ENCODE data around the gene CDH24. TPM values are rescaled to one million over a fixed set of nuclear protein-coding genes. Genes with fewer than 3 reads are reported as not detected.

The CDH24 gene
- total and polyA plus RNA-seq, 9 of the 15 experiments (the other 6 are each of a cell fraction or from before 2014, with no cell fraction given): 0.04 to 16.2 (median 4.9) TPM

DNA sequence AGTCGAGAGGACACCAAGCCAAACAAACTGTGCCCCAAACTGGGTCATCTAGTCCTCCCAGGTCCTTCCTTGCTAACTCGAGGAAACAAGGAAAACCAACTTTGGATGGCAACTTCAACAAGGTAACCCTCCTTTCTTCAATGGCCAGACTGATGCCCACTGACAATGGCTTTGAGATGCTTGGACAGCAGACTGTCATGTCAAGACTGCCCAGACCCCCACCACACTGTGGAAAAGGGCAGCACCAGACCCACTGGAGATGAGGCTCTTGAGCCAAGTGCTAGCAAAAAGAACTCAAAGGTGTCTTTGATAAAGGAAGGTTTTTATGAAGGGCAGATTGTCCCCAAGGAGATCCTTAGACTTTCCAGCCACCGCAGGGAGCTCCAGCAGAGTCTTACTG is 9.0 kb upstream of the CDH24 start:
- POLR2A ChIA-PET: interaction anchor here (1.0 kb wide), 1 partner anchor 9 kb away, joined by 3 read pairs; no protein-coding TSS in a partner anchor
- no peak for FAIRE-seq

More for the DNA sequence above, 9.0 kb upstream of the CDH24 start:
- Histone ChIP-seq H3K9me3 (replicated peaks; ENCODE audit: control insufficient read depth, insufficient read depth, low read depth, low read length) (no peaks in the 10 kb centered on the region), H3K4me2 (ENCODE audit: insufficient read depth, low read length) (no peak overlapping the region), H3K36me3 (ENCODE audit: control insufficient read depth, insufficient read depth, low read length) (peaks cover 82% of the 10 kb centered on the region), H2AFZ (ENCODE audit: low read depth, low read length) (no peak overlapping the region), H3K9ac (ENCODE audit: insufficient read depth in 1 of 2, low read depth in 2 of 2, low read length in 2 of 2) (no peak overlapping the region), H4K20me1 (replicated peaks; ENCODE audit: control insufficient read depth, insufficient read depth, low read length) (peaks cover 14% of the 10 kb centered on the region; the same call in 1 of the 2 replicates), H3K4me3 (no peak overlapping the region), H3K27me3 (ENCODE audit: control insufficient read depth in 2 of 2, insufficient read depth in 2 of 2, low read length in 2 of 2) (no peaks in the 10 kb centered on the region), H3K4me1 (replicated peaks in 1 of 2; ENCODE audit: control insufficient read depth in 2 of 2, insufficient read depth in 2 of 2, low read length in 2 of 2) (peaks cover 5 to 10% of the 10 kb centered on the region in 2 experiments; a peak in 4 of 5 replicates), H3K27ac (ENCODE audit: extremely low read depth, low read depth, low read length) (no peak overlapping the region), H3K79me2 (ENCODE audit: control insufficient read depth, insufficient read depth, low read length) (peaks cover 59% of the 10 kb centered on the region), H3K9me1 (ENCODE audit: control insufficient read depth, insufficient read depth, low read length) (peaks cover 5% of the 10 kb centered on the region)
- TF ChIP-seq HNRNPL (IDR thresholded peaks at IDR 0.05; ENCODE audit: low read depth, low read length) (no peak), BCOR (IDR thresholded peaks at IDR 0.05) (no peak), CHD4 (IDR thresholded peaks at IDR 0.05; ENCODE audit: insufficient read depth, insufficient replicate concordance, low read depth, low read length, poor library complexity, severe bottlenecking) (no peak), SMARCE1 (IDR thresholded peaks at IDR 0.05) (no peak), ZNF75A (CRISPR knock-in tag; IDR thresholded peaks at IDR 0.05) (no peak), ZNF311 (CRISPR knock-in tag; IDR thresholded peaks at IDR 0.05) (no peak), NR2F6 (CRISPR knock-in tag; IDR thresholded peaks at IDR 0.05) (no peak), ELF4 (CRISPR knock-in tag; IDR thresholded peaks at IDR 0.05) (no peak)
- TF ChIP-seq, protein P1, sequence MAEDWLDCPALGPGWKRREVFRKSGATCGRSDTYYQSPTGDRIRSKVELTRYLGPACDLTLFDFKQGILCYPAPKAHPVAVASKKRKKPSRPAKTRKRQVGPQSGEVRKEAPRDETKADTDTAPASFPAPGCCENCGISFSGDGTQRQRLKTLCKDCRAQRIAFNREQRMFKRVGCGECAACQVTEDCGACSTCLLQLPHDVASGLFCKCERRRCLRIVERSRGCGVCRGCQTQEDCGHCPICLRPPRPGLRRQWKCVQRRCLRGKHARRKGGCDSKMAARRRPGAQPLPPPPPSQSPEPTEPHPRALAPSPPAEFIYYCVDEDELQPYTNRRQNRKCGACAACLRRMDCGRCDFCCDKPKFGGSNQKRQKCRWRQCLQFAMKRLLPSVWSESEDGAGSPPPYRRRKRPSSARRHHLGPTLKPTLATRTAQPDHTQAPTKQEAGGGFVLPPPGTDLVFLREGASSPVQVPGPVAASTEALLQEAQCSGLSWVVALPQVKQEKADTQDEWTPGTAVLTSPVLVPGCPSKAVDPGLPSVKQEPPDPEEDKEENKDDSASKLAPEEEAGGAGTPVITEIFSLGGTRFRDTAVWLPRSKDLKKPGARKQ (CRISPR knock-in tag; IDR thresholded peaks at IDR 0.05): no peak
- TF ChIP-seq, protein P2, sequence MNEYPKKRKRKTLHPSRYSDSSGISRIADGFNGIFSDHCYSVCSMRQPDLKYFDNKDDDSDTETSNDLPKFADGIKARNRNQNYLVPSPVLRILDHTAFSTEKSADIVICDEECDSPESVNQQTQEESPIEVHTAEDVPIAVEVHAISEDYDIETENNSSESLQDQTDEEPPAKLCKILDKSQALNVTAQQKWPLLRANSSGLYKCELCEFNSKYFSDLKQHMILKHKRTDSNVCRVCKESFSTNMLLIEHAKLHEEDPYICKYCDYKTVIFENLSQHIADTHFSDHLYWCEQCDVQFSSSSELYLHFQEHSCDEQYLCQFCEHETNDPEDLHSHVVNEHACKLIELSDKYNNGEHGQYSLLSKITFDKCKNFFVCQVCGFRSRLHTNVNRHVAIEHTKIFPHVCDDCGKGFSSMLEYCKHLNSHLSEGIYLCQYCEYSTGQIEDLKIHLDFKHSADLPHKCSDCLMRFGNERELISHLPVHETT (CRISPR knock-in tag; conservative IDR thresholded peaks at IDR 0.05 in 1 of 2, IDR thresholded peaks at IDR 0.05 in 1 of 2): no peak
- TF ChIP-seq, protein P3, sequence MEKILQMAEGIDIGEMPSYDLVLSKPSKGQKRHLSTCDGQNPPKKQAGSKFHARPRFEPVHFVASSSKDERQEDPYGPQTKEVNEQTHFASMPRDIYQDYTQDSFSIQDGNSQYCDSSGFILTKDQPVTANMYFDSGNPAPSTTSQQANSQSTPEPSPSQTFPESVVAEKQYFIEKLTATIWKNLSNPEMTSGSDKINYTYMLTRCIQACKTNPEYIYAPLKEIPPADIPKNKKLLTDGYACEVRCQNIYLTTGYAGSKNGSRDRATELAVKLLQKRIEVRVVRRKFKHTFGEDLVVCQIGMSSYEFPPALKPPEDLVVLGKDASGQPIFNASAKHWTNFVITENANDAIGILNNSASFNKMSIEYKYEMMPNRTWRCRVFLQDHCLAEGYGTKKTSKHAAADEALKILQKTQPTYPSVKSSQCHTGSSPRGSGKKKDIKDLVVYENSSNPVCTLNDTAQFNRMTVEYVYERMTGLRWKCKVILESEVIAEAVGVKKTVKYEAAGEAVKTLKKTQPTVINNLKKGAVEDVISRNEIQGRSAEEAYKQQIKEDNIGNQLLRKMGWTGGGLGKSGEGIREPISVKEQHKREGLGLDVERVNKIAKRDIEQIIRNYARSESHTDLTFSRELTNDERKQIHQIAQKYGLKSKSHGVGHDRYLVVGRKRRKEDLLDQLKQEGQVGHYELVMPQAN (IDR thresholded peaks at IDR 0.05; ENCODE audit: borderline replicate concordance): no peak
- TF ChIP-seq, protein P4, sequence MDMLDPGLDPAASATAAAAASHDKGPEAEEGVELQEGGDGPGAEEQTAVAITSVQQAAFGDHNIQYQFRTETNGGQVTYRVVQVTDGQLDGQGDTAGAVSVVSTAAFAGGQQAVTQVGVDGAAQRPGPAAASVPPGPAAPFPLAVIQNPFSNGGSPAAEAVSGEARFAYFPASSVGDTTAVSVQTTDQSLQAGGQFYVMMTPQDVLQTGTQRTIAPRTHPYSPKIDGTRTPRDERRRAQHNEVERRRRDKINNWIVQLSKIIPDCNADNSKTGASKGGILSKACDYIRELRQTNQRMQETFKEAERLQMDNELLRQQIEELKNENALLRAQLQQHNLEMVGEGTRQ (CRISPR knock-in tag; IDR thresholded peaks at IDR 0.05): no peak
- intact Hi-C loops (cut with micrococcal nuclease): no loop called here
- CTCF ChIA-PET (ENCODE audit: low intra/inter-chr PET ratio): interaction anchor here (1.9 kb wide), 1 partner anchor 43 kb away, joined by 6 read pairs; no protein-coding TSS in a partner anchor
- in situ Hi-C loops (cut with MboI): loop anchor here (5.0 kb wide), 1 partner anchor 41 kb away; no protein-coding TSS in a partner anchor
- no TSS peak for BruUV-seq (replicated peaks)
- no peak for DNase-seq (ENCODE audit: extremely low read depth in 1 of 4, low spot score in 3 of 4)
- WGBS (ENCODE audit: insufficient coverage, low coverage, missing lambda C conversion rate): 92% methylated on average over 3 of the region's 3 CpGs
- ATAC-seq: no peak
